Mesendoderm (in vitro differentiated cells): ENCODE data around the gene KRT3.
"Not testable (repeated sequence)": the region's sequence is repeated elsewhere in the genome, so short reads cannot be mapped to it uniquely, and the experiment has no call there.

Experiments used
- DNase-seq: peaks from one replicate; pipeline ENCODE4 v3.0.0; 2013
- H2AK5ac ChIP-seq: 2 replicates; pipeline ENCODE4 v1.6.1; 2013; ENCODE audit warnings: low read length, inconsistent platforms
- H2BK120ac ChIP-seq: 2 replicates; pipeline ENCODE4 v1.6.1; 2013; ENCODE audit warnings: low read depth, mild to moderate bottlenecking, low read length, moderate library complexity, mixed read lengths
- H2BK15ac ChIP-seq: replicated peaks from 2 replicates; pipeline ENCODE4 v1.6.1; 2013; ENCODE audit warnings: low read depth, mild to moderate bottlenecking, moderate library complexity
- H2BK5ac ChIP-seq: 2 replicates; pipeline ENCODE4 v1.6.1; 2013; ENCODE audit warnings: low read length, inconsistent platforms
- H3K18ac ChIP-seq: 2 replicates; pipeline ENCODE4 v1.6.1; 2013; ENCODE audit warnings: mild to moderate bottlenecking, low read length, mixed read lengths
- H3K23ac ChIP-seq: one replicate; pipeline ENCODE4 v1.6.1; 2013; ENCODE audit warnings: low read length
- H3K27ac ChIP-seq: 2 replicates; pipeline ENCODE4 v1.5.1; 2013; ENCODE audit warnings: low read depth, mild to moderate bottlenecking, inconsistent platforms, low read length, moderate library complexity
- H3K27me3 ChIP-seq: 2 replicates; pipeline ENCODE4 v1.6.1; 2013; ENCODE audit warnings: low read length, control low read depth, mild to moderate bottlenecking, inconsistent platforms; ENCODE audit not compliant: insufficient read depth, poor library complexity
- H3K36me3 ChIP-seq: 2 replicates; pipeline ENCODE4 v1.6.1; 2013; ENCODE audit warnings: low read length, inconsistent platforms; ENCODE audit not compliant: control insufficient read depth, insufficient read depth
- H3K4ac ChIP-seq: one replicate; pipeline ENCODE4 v1.6.1; 2013; ENCODE audit warnings: low read depth, mild to moderate bottlenecking, low read length, moderate library complexity
- H3K4me1 ChIP-seq: 2 replicates; pipeline ENCODE4 v1.6.1; 2013; ENCODE audit warnings: low read depth, low read length, inconsistent platforms; ENCODE audit not compliant: control insufficient read depth
- H3K4me2 ChIP-seq: 2 replicates; pipeline ENCODE4 v1.6.1; 2013; ENCODE audit warnings: low read length
- H3K4me3 ChIP-seq: 2 replicates; pipeline ENCODE4 v1.5.1; 2013; ENCODE audit warnings: mild to moderate bottlenecking, low read length
- H3K56ac ChIP-seq: one replicate; pipeline ENCODE4 v1.6.1; 2013; ENCODE audit warnings: low read length
- H3K79me1 ChIP-seq: 2 replicates; pipeline ENCODE4 v1.6.1; 2013; ENCODE audit warnings: low read length, inconsistent platforms
- H3K79me2 ChIP-seq: 2 replicates; pipeline ENCODE4 v1.6.1; 2013; ENCODE audit warnings: mild to moderate bottlenecking, low read length; ENCODE audit not compliant: control insufficient read depth, insufficient read depth
- H3K9ac ChIP-seq: 2 replicates; pipeline ENCODE4 v1.6.1; 2013; ENCODE audit warnings: low read length, inconsistent platforms
- H4K5ac ChIP-seq: one replicate; pipeline ENCODE4 v1.6.1; 2013; ENCODE audit warnings: low read length
- H4K8ac ChIP-seq: one replicate; pipeline ENCODE4 v1.6.1; 2013; ENCODE audit warnings: low read depth, mild to moderate bottlenecking, control low read depth, low read length, moderate library complexity
- WGBS: extraction: QIAGEN DNeasy Blood & Tissue Kit; methylation state at CpG from one replicate; pipeline ENCODE4 v1.1.7; 2013; ENCODE audit warnings: low lambda C conversion rate, missing lambda C conversion rate; ENCODE audit not compliant: insufficient coverage; ENCODE audit errors: extremely low coverage; 5-methylcytosine and 5-hydroxymethylcytosine counted together

The KRT3 gene

DNA sequence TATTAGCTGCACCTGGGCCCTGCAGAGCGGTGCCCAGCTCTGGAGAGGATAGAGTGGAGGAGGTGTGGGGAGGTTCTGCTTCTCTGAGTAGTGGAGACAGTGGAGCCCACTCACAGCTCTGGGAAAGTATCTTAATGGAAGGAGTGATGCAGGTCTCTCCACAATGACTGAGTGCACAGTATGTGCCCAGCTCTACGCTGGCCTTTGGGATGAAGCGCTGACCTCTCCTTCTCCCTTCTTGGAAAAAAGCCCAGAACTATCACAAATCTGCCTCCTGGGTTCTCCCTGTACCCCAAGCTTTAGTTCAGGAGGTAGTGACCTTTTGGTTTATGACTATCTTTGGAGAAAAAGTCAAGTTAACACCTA lies 495 bp upstream of the KRT3 start:
- no peak for DNase-seq

DNA sequence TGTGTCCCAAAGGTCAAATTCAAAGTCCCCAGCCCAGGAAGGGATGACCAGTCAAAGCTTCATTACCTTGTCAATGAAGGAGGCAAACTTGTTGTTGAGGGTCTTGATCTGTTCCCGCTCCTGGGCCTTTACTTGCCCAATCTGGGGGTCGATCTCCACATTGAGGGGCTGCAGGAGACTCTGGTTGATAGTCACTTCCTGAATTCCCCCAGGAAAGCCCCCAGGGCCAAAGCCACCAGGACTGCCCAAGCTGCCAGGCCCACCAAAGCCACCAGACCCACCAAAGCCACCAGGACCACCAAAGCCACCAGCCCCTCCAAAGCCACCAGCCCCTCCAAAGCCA lies 614 bp downstream of the KRT3 start:
- not testable (repeated sequence) for H3K18ac ChIP-seq, H2BK120ac ChIP-seq, H3K23ac ChIP-seq, H3K79me2 ChIP-seq, H3K4me1 ChIP-seq, H3K56ac ChIP-seq, H2BK15ac ChIP-seq, H4K8ac ChIP-seq, H3K4ac ChIP-seq, DNase-seq, H3K79me1 ChIP-seq, H3K27ac ChIP-seq, H3K4me2 ChIP-seq, H2AK5ac ChIP-seq, H3K27me3 ChIP-seq, H3K4me3 ChIP-seq, H2BK5ac ChIP-seq, H4K5ac ChIP-seq, H3K9ac ChIP-seq, H3K36me3 ChIP-seq
- WGBS, result no CpG with 5 or more reads among the region's 2 CpGs

More for the DNA sequence above, 495 bp upstream of the KRT3 start:
- Histone ChIP-seq H3K56ac (no peak overlapping the region), H3K23ac (no peak overlapping the region), H3K79me2 (no peaks in the 10 kb centered on the region), H3K27ac (no peak overlapping the region), H3K27me3 (no peaks in the 10 kb centered on the region), H4K5ac (no peak overlapping the region), H3K79me1 (no peaks in the 10 kb centered on the region), H3K4me2 (no peak overlapping the region), H3K4me1 (no peaks in the 10 kb centered on the region), H2AK5ac (no peak overlapping the region), H3K18ac (no peak overlapping the region), H2BK5ac (no peak overlapping the region), H2BK120ac (no peak overlapping the region), H3K4ac (no peak overlapping the region), H2BK15ac (no peak overlapping the region), H3K9ac (no peak overlapping the region), H3K4me3 (no peak overlapping the region), H4K8ac (no peak overlapping the region), H3K36me3 (no peaks in the 10 kb centered on the region)
- no CpG with 5 or more reads among the region's 3 CpGs for WGBS

DNA sequence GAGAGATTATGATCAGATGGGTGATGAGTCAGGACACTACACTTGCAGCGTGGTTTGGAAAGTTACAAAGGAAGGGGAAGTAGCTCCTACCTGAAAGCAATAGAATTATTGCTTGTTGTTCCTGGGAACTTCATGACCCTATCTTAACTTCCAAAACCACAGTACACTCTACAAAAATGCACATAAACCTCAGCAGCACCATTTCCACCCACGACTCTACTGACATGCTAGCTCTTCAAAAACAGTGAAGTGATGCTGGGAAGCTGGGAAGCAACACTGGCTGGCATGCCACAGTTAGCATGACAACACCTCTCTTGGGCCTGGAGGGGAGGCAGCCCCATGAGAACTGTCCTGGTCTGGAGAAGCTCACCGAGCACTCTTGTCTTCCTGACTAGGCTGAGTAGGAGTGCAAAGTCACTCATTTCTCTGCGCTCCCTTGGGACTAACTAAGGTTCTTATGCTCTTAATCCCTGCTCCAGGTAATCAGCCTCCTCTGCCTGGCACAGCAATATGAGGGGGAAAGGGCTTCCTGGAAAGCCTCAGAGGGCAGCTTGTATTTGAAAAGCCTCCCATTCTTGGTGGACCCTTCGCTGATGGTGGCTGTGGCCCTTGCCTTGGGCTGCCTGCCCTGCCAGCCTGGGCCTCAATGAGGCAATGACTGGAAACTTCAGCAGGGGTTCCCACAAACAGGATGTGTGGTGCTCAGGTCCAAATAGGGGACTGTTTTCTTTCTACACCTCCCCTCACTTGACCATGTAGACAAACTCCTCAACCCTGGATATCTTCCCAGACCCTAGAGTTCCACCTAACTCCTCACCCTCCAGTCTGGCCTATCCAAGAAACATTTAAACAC lies 1.2 kb downstream of the KRT3 start:
- no peak overlapping the region for H3K4me3 ChIP-seq
- H3K23ac ChIP-seq, result no peak overlapping the region
- H3K79me1 ChIP-seq, result no peaks in the 10 kb centered on the region
- no peak for DNase-seq
- H3K79me2 ChIP-seq, result no peaks in the 10 kb centered on the region
- no peak overlapping the region for H3K9ac ChIP-seq
- no peak overlapping the region for H4K8ac ChIP-seq
- H3K4ac ChIP-seq, result no peak overlapping the region
- no peaks in the 10 kb centered on the region for H3K36me3 ChIP-seq
- H4K5ac ChIP-seq, result no peak overlapping the region
- H3K4me1 ChIP-seq, result no peaks in the 10 kb centered on the region
- H3K56ac ChIP-seq, result no peak overlapping the region
- H3K4me2 ChIP-seq, result no peak overlapping the region
- no peaks in the 10 kb centered on the region for H3K27me3 ChIP-seq
- H3K27ac ChIP-seq, result no peak overlapping the region
- H2AK5ac ChIP-seq, result no peak overlapping the region
- no peak overlapping the region for H2BK15ac ChIP-seq
- no peak overlapping the region for H3K18ac ChIP-seq
- H2BK5ac ChIP-seq, result no peak overlapping the region
- H2BK120ac ChIP-seq, result no peak overlapping the region
- WGBS, result no CpG with 5 or more reads among the region's 5 CpGs

DNA sequence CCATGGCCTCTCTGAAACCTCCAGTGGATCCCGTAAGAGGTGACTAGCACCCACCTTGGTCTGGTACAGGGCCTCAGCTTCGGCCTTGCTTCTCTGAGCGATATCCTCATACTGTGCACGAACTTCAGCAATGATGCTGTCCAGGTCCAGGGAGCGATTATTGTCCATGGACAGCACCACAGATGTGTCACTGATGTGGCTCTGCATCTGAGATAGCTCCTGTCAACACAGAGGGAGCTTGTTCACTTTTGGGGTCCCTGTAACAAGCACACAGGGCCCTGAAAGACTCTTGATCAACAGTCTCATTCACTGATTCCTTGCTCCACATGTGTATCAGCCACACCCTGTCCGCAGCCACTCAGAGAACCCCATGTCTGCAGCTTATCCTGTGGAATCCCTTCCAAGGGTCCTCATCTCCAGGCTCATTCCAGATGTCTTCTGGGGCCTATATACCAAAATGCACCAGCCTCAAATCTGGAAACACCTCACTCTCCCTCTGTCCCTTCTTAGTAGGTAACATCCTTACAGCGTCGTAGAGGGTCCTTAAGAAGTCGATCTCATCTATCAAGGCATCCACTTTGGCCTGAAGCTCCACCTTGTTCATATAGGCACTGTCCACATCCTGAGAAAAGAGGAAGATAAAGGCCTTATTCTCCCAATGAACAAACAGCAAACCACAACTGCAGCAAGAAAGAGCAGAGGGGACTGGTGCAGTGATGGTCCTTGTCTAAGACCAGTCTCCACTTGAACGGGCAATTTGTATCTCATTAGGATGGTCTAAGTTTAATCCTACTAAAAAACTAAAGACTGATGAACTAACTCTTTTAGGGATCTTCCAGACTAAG lies 3.5 kb downstream of the KRT3 start:
- H2BK15ac ChIP-seq, result no peak overlapping the region
- H2BK120ac ChIP-seq, result no peak overlapping the region
- H2AK5ac ChIP-seq, result no peak overlapping the region
- no peak overlapping the region for H3K9ac ChIP-seq
- no peaks in the 10 kb centered on the region for H3K36me3 ChIP-seq
- no peak overlapping the region for H4K8ac ChIP-seq
- H4K5ac ChIP-seq, result no peak overlapping the region
- no peak overlapping the region for H3K4me3 ChIP-seq
- no peaks in the 10 kb centered on the region for H3K27me3 ChIP-seq
- H3K79me1 ChIP-seq, result no peaks in the 10 kb centered on the region
- H3K23ac ChIP-seq, result no peak overlapping the region
- no peak overlapping the region for H2BK5ac ChIP-seq
- no peak overlapping the region for H3K18ac ChIP-seq
- H3K56ac ChIP-seq, result no peak overlapping the region
- no peaks in the 10 kb centered on the region for H3K79me2 ChIP-seq
- H3K4ac ChIP-seq, result no peak overlapping the region
- no peaks in the 10 kb centered on the region for H3K4me1 ChIP-seq
- no peak overlapping the region for H3K4me2 ChIP-seq
- H3K27ac ChIP-seq, result no peak overlapping the region
- DNase-seq, result no peak
- no CpG with 5 or more reads among the region's 10 CpGs for WGBS

DNA sequence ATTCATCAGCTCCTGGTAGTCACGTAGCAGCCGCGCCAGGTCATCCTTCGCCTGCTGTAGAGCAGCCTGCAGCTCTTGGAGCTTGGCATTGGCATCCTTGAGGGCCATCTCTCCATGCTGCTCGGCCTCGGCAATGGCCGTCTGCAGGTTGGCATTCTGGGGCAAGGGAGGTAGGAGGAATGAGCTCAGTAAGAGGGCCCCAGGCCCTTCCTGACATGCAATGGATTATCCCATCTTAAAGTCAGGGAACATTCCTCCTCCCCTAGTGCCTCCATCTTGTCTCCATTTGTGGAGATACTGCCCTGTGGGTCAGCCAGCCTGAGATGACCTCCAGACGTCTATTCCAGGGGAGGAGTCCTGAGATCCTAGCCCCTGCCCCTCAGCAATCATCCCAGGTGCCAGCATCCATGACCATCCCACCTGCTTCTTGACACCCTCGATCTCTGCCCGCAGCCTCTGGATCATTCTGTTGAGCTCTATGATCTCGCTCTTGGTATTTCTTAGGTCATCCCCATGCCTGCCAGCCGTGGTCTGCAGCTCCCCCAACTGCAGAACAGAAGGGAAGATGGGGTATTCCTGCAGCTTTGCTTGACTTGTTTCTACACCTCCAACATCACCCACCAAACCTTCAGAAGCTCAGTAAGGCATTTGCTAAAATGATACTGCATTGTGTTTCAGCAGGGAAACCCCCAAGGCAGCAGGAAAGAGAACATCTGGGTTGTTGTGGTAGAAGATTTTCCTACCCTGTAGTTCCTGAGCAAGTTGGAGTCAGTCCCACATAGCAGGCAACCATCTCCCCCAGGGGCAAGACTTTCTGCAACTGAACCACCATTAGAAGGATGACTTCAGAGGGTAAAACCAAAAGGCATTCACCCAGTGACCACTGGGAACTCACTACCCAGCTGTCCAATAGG lies 4.4 kb downstream of the KRT3 start:
- Histone ChIP-seq H3K36me3 (no peaks in the 10 kb centered on the region), H2AK5ac (no peak overlapping the region), H4K5ac (no peak overlapping the region), H3K4me1 (no peaks in the 10 kb centered on the region), H3K4me3 (no peak overlapping the region), H3K79me2 (no peaks in the 10 kb centered on the region), H3K23ac (no peak overlapping the region), H3K4me2 (no peak overlapping the region), H2BK15ac (no peak overlapping the region), H2BK120ac (no peak overlapping the region), H4K8ac (no peak overlapping the region), H3K4ac (no peak overlapping the region), H3K79me1 (no peaks in the 10 kb centered on the region), H3K18ac (no peak overlapping the region), H2BK5ac (no peak overlapping the region), H3K9ac (no peak overlapping the region), H3K27me3 (no peaks in the 10 kb centered on the region), H3K56ac (no peak overlapping the region), H3K27ac (no peak overlapping the region)
- WGBS, result no CpG with 5 or more reads among the region's 12 CpGs
- no peak for DNase-seq
